CD4-positive, alpha-beta T cell treated with Interleukin-15 for 1 hour (primary cell): Measurements from ENCODE around the gene ERMN.
"Not testable (repeated sequence)": the region's sequence is repeated elsewhere in the genome, so short reads cannot be mapped to it uniquely, and the experiment has no call there.

Experiments
- DNase-seq: peaks from one replicate; pipeline ENCODE4 v3.0.0-alpha.2; 2020

Gene ERMN

GRCh38 chr2:157290525-157290924 lies 35.1 kb downstream of the ERMN start:
- DNase-seq, result no peak

DNA sequence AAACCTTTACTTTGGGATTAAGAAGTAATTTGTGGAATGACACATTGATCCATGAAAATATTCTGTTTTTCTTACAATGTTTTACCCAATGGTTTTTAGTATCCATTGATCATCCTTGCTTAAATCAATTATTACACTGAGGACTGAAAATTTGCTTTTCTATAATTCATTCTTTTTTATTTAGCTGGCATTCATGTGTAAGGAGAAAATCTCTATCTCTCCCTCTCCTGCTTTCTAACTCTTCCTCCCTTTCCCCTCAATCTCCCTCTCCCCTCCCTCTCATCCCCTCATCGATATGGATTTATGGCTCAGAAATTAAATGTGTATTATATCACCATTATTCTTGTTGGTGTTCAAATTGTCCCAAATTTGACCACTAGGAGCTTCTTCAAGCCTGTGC lies 38.5 kb downstream of the ERMN start:
- DNase-seq, result no peak

GRCh38 chr2:157283468-157283867 lies 42.2 kb downstream of the ERMN start:
- no peak for DNase-seq

DNA sequence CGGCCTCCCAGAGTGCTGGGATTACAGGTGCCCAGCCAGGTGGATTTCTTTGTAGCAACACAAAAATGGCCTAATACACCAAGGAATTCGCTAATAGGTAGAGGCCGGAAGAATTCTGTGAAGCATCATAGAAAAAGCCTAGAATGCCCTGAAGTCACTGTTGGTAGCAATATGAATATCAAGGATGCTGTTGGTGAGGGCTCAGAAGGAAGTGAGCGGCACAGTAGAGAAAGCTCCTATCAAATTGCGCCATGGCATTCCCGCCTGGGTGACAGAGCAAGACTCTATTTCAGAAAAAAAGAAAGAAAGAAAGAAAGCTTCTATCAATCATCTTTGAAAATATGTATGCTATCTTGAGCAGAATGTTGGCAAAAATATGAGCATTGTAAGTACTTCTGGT lies 44.3 kb downstream of the ERMN start:
- no peak for DNase-seq

GRCh38 chr2:157279311-157279710 lies 46.3 kb downstream of the ERMN start:
- not testable (repeated sequence) for DNase-seq

GRCh38 chr2:157271590-157272203 lies 53.9 kb downstream of the ERMN start:
- no peak for DNase-seq

DNA sequence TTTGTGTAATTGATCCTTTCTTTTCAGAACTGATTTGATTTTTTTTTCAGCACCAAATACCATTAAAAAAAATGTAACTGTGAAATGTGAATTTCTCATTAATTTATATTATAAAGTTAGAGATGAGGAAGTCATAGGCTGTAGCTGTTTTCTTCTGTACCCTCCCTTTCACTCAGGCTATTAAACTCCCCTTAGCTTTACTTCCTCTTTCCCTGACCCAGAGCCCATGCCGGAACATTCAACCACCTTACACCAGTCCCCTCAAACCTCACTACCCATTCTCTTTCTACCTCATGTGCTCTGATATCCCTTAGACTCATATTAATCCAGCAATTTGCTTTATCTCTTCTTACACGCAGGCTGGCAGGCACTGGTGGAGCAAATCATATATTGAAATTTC lies 55.7 kb downstream of the ERMN start:
- no peak for DNase-seq

- DNase-seq, result no peak
These were observed 56.6 kb downstream of the ERMN start for GRCh38 chr2:157269060-157269459.
